GM18507 (cell line): ENCODE measurements around the gene KRAS.
"Not testable (repeated sequence)": the region's sequence is repeated elsewhere in the genome, so short reads cannot be mapped to it uniquely, and the experiment has no call there.

Experiments used
- DNase-seq: peaks from one replicate; pipeline ENCODE4 v3.0.0; 2011; ENCODE audit warnings: low read depth; ENCODE audit not compliant: insufficient read length; ENCODE audit errors: extremely low spot score
- FAIRE-seq: peaks from 2 replicates; lab custom pipeline; 2011; peaks lifted over from hg19 to GRCh38; lab: Jason Lieb, UNC

The KRAS gene

DNA sequence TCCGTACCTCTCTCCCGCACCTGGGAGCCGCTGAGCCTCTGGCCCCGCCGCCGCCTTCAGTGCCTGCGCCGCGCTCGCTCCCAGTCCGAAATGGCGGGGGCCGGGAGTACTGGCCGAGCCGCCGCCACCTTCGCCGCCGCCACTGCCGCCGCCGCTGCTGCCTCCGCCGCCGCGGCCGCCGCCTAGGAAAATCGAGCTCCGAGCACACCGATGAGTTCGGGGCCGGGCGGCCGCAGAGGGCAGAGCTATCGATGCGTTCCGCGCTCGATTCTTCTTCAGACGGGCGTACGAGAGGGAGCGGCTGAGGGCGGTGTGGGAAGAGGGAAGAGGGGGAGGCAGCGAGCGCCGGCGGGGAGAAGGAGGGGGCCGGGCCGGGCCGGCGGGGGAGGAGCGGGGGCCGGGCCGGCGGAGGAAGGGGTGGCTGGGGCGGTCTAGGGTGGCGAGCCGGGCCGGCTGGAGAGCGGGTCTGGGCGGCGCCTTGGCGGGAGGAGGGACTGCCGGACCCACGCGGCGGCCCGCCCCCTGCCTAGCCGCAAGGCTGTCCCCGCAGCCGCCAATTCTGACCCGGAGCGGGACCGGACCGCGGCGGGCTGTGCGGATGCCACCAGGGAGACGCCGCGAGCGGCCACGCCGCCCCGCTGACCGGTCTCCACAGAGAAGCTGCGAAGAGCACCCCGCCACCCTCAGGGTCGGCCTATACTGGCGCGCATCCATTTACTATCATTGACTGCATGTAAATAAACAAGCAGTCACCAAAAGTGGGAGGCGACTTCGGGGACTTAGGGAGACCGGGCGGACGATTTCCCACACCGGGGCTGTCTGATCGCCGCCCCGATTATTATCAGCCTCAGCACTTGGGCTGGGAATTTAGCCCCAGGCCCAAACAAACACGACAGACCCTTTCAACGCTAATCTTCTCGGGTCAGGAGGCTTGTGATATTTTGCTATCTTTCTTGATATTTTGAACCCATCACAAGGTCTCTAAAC is at the start of gene KRAS:
KRAS (minus strand) TSS at position 186 of the 987 bp plus-strand sequence.
- FAIRE-seq, result peak; percentile 92
- peak; percentile 84 for DNase-seq

DNA sequence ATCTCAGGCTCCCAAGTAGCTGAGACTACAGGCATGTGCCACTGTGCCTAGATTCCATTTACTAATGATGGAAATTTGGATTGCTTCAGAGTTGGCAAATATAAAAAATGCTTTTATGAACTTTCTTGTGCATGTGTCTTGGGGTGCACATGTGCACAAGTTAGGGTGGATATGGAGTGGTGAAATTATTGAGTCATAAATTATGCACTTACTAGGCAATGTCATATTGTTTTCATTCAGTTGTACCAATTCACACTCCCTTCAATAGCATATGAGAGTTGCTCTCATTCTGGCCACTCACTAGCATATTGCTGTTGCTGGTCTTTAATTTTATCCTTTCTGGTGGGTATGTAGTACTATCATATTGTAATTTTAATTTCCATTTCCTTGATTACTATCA is 45.7 kb upstream of the KRAS start:
- FAIRE-seq, result no peak
- DNase-seq, result no peak

DNA sequence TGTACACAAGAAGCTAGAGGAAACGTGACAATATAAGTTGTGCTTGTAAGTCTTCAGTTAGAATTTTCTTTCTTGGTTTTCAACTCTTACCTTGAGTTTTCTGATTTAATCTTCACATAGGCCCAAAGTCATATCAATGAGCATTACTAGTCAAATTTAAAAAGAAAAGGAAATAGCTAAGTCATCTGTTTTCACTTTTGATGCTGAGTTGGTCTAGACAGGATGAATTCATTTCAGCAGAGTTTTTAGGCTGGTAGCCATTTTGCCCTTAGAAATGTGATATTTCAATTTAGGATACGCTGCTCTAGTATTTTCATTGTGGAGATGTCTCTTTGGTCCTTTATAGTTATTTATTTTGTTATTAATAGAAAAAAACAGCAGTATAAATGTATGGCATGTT is 44.6 kb upstream of the KRAS start:
- DNase-seq, result no peak
- no peak for FAIRE-seq

DNA sequence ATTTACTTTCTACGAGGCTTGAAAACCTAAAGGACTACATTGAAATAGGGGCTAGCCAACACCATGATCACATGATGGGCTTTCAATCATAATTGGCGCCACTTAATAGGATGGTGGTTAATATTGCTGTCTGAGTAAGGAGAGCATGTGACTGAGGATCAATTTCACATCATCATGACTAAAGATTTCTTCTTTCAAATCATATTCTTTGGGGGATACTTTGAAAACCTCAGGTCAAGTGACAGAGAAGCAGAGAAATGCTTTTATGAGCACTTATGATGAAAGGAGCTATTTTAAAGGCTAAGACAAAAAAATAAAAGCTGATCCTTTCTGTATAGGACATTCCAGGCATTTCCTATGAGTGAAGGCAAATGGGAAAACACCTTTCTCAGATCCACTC is 42.9 kb upstream of the KRAS start:
- no peak for FAIRE-seq
- DNase-seq, result no peak

DNA sequence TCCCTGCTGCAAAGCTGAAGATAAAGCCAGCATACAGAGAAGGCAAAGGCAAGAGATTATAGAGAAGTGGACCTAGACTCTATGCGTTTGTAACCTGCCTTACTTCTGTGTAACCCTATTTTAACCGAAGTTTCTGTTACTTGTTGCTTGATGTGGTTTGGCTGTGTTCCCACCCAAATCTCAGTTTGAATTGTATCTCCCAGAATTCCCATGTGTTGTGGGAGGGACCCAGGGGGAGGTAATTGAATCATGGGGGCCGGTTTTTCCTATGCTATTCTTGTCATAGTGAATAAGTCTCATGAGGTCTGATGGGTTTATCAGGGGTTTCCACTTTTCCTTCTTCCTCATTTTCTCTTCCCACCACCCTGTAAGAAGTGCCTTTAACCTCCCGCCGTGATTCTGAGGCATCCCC is 42.1 kb upstream of the KRAS start:
- not testable (repeated sequence) for DNase-seq
- FAIRE-seq, result peak; percentile 65

DNA sequence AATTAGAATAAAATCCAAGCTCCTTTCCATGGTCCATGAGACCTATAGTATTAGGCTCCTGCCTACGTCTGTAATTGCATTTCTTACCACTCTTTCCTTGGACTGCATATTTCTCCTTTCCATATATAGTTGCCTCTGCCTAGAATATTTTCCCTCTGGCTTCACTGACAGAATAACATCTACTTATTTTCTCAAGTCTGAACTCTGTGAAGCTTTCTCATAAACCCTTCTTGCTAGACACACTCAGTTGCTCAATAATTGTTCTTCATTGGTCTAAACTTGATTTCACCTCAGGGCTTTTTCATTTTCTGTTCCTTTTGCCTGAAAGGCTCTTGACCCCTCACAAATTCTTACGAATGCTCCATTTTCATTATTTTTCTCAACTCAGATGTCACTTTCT is 36.9 kb upstream of the KRAS start:
- FAIRE-seq (no peak), DNase-seq (no peak)

DNA sequence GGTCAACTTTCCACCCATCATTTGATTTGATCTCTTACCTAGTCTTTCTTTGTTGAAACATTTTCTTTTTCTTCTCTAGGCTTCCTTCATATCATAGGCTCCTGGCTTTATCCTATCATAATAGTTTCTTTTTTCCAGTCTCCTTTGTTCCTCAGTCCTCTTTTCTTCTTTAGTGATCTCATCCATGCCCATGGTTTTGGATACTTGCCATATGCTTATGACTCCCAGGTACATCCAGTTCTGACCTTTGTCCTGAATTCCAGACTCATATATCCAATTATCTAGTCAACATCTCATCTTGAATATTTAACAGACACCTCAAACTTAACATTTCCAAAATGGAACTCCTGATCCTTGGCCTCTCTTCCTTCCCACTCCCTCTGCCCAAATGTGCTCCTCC is 36.1 kb upstream of the KRAS start:
- DNase-seq (no peak), FAIRE-seq (no peak)

DNA sequence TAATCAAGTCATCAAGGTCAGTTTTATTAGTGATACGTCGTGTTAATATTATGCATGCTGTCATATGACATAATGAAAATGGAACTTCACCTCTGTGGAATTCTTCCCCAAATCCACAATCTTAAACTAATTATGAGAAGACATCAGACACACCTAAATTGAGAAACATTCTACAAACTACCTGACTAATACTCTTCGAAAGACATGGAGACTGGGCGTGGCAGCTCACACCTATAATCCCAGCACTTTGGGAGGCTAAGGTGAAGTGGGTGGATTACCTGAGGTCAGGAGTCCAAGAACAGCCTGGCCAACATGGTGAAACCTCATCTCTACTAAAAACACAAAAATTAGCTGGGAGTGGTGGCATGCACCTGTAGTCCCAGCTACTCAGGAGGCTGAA is 33.3 kb upstream of the KRAS start:
- DNase-seq (no peak), FAIRE-seq (no peak)

DNA sequence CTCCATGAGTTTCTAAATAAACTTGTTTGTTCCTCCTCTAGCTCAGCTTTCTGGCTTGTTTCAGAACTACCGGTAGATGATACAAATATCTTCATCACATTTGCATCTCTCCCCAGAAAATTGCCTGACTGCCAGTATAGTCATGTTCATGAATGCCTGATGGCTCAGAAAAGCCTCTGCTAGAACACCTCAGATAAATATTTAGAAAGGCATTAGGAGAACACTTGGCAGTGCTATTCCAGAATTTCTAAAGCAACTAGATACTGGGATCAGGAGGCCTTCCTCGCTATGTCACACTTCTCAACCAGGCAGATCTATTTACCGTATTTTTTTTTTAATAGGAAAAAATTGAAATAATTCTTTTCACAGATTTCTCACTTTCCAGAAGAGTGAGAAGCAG is 32.3 kb upstream of the KRAS start:
- DNase-seq, result no peak
- FAIRE-seq, result no peak

DNA sequence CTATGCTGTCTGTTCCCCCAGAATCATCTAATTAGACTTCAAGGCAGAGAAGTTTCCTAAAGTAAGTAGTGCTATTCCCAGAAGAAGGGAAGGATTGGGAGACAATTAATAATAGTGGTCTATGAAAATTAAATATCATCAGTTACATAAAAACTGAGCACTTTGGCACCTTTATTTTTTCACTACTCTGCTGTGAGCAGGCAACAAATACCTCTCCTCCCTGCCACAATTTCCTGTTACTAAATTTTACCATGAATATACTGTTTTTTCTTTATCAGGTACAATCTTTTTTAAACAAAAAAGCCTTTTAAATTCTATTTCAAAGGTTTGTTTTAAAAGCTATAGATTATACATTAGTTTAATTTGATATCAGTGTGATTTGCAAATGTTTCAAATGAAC is 29.4 kb upstream of the KRAS start:
- no peak for FAIRE-seq
- DNase-seq, result no peak

DNA sequence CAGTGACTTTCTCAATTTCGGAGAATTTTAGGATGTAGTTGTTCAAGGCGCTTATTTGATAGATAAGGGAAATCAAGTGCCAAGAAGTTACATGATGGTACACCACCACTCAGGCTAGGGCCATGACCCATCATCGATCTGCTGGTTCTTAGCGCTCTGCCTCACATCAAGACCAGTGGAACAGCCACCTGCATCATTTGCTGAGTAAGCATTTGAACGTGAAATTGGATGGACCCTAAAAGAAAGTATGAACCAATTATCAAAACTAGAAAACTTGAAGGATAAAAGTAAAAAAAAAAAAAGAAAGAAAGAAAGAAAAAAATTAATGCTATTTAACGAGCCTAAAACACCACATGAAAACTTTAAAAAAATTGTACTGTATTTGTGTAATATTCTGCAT is 27.5 kb upstream of the KRAS start:
- FAIRE-seq, result no peak
- DNase-seq, result no peak

DNA sequence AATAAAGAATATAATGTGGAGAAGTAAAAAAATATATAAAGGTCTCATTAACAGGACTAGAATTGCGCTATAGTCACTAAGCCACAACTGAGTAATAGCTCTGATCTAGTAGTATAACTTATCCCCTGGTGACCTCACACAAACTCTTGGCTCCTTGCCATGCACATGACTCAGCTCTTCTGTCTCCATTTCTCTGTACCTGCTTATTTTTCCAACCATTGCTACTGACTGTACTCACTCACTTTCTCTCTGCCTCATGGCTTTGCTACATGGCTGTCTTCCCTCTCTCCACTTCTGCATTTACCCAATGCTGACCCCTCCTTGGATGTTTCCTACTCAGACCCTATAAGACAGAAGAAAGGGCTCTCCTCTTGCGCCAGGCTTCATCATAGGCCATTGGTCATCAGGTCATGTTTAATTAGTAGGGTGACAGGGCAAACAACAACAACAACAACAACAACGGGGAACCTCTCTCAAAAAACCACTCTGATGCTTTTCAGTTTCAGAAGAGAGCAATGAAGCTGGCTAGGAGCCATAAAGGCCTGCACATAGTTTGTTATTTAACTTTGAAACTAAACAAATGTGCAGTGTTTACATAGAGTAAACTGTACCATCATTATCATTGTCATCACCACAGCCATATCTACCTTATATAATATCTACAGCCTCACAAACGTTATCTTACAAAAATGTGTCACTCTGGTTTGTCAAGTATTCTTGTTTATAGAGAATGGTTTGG is 25.6 kb upstream of the KRAS start:
- FAIRE-seq, result peak; percentile 46
- no peak for DNase-seq

DNA sequence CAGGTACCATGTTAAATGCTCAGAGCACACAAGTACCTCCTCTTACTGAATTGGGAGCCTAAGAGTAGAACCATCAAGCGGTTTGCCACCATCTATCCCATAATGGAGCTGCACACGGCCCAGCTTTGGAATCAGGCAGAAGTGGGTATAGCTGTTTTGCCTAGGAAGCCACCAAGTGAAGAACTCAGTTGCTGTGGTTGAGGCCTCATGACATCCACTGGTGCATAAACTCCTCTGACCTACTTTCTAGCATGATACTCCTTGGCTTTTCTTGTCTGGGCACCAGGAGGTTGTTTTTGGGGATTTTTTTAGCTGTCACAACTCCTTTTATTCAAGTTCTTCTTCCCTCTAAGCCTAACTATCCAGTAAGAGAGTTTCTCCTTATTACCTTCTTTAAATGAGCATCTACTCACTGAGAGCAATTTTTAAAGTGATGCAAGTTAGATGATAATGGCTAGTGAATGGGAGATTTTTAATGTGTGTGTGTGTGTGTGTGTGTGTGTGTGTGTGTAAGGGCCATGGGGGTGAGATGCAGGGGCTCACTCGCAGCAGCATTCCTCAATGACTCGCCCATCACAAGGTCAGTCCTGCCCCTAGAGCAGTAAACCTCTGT is 20.9 kb upstream of the KRAS start:
- no peak for DNase-seq

DNA sequence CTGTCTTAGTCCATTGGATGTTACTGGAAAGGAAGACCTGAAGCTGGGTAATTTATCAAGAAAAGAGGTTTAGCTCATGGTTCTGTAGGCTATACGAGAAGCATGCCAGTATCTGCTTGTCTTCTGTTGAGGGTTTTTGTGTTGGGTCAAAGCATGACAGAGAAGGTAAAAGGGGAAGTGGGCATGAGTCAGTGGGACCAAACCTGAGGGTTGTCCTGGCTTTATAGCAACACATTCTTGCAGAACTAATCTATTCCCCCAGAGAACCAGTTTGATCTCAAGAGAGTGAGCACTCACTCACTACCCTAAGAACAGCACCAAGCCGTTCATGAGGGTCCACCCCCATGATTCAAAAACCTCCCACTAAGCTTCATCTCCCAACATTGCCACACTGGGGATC is 19.0 kb upstream of the KRAS start:
- DNase-seq (no peak), FAIRE-seq (peak; percentile 77)

More for the DNA sequence above, 20.9 kb upstream of the KRAS start:
- FAIRE-seq, result peak; percentile 44

DNA sequence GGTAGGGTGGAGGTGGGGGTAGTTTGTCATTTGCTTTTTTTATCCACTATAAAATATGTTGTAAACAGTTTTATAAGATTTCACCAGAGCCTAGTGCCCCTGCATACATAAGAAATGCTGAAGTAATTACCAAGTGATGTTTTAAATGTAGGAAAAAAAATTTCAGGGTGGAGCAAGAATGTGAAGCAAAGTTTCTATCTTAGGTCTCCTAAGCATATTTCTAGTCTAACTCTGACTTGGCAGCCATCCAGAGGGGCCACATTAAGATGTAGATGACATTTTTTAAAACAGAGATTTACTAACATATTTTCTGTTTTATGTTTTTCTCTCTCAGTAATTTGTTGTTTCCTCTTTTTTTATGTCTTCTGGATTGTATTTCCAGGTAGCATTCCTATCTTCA is 15.8 kb upstream of the KRAS start:
- no peak for FAIRE-seq

DNA sequence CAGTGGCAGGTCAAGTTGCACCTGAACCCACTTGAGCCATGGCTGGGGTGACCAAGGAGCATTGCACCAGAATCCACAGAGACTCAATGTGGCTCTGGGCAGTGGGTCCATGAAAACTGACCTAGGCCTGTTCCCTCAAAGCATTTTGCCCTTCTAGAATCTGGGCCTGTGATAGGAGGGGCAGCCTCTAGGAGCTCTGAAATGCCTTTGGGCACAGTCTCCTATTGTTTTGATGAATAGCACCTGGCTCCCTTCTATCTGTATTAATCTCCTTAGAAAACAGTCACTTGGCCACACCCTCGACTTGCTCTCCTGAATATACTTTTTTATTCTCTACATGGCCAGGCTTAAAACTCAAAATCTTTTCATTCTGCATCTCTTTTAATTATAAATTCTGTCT is 14.1 kb upstream of the KRAS start:
- FAIRE-seq (no peak), DNase-seq (no peak)

More for the DNA sequence above, 15.8 kb upstream of the KRAS start:
- DNase-seq, result no peak

DNA sequence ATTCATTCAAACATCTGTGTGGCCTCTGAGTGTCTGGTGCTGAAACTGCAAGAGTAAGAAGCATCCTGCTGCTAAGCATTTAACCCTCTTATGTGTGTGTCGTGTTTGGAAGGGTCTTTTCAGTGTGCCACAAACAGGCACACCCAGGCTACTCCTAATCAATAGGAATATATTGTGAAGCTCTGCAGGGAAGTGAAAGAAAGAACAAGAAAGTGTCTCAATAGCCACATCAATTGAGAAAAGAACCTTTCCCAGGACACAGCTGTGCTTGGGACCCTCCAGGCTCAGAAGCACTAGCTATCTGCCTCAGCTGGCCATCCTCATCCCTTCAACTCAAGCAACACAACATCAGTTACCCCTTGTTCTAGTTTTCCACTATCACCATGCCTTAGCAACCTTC is 13.4 kb upstream of the KRAS start:
- DNase-seq, result no peak
- peak; percentile 5 for FAIRE-seq

DNA sequence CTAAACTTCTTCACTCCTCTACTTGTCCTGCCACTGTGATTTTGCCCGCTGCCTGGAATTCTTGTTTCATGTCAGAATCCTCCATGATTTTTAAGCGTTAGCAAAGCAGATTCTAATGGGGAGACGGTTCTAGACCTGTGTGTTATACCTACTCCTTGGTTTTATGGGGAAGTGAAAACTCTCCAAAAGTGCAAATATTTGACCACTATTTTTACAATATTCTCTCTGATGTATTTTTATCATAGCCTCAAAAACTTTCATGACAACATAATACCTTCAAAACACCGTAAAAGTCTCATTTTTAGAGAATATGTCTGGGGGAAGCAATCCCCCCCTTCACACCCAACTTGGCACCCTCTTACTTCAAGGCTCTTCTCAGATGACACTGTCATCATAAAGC is 12.9 kb upstream of the KRAS start:
- no peak for DNase-seq
- peak; percentile 38 for FAIRE-seq

DNA sequence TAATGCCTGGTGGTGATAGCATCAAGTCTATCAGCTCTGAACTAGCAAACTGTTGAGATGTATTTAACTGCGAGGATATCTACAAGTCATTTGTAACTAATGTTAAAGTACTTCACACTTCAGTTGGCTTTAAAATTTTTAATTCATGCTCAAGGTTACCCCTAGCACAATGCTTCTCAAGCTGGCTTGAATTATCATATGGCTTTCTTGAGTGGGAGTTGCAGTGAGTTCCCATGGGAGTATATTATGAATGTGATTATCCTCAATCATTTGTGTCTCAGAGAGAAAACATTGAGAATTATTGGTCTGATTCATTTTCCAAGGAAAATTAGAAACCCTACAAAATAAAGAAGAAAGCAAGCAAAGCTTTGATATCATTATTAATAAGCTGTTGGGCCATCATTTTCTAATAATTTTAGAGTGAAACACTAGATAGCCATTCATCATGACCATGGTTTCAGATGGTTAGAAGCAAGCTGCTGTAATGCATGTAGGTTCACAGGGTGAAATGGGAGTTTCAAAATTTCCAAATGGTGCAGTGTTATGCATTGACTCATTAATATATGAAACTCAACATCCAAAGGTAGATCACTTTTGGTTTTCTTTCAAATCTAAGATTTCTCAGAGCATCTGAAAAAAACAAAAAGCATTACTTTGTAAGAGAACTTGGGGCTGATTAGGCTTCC is 11.8 kb upstream of the KRAS start:
- no peak for FAIRE-seq
- DNase-seq, result no peak
